ENCODE results near the gene CLSTN1.

Gene CLSTN1

DNA sequence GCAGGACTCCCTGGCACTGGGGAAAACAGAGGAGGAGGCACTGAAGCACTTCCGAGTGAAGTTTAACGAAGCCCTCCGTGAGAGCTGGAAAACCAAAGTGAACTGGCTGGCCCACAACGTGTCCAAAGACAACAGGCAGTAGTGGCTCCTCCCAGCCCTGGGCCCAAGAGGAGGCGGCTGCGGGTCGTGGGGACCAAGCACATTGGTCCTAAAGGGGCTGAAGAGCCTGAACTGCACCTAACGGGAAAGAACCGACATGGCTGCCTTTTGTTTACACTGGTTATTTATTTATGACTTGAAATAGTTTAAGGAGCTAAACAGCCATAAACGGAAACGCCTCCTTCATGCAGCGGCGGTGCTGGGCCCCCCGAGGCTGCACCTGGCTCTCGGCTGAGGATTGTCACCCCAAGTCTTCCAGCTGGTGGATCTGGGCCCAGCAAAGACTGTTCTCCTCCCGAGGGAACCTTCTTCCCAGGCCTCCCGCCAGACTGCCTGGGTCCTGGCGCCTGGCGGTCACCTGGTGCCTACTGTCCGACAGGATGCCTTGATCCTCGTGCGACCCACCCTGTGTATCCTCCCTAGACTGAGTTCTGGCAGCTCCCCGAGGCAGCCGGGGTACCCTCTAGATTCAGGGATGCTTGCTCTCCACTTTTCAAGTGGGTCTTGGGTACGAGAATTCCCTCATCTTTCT lies 96.7 kb downstream of the CLSTN1 start:
- H3K4me3 ChIP-seq (ENCODE audit: low read depth, low read length) = no peak overlapping the region
- in situ Hi-C loops (cut with HindIII; ENCODE audit: low sequenced_read_pairs) = no loop called here
- no peak for DNase-seq (ENCODE audit: low read depth, low spot score)
- TF ChIP-seq, protein P1, sequence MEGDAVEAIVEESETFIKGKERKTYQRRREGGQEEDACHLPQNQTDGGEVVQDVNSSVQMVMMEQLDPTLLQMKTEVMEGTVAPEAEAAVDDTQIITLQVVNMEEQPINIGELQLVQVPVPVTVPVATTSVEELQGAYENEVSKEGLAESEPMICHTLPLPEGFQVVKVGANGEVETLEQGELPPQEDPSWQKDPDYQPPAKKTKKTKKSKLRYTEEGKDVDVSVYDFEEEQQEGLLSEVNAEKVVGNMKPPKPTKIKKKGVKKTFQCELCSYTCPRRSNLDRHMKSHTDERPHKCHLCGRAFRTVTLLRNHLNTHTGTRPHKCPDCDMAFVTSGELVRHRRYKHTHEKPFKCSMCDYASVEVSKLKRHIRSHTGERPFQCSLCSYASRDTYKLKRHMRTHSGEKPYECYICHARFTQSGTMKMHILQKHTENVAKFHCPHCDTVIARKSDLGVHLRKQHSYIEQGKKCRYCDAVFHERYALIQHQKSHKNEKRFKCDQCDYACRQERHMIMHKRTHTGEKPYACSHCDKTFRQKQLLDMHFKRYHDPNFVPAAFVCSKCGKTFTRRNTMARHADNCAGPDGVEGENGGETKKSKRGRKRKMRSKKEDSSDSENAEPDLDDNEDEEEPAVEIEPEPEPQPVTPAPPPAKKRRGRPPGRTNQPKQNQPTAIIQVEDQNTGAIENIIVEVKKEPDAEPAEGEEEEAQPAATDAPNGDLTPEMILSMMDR (IDR thresholded peaks at IDR 0.05; ENCODE audit: low read depth, low read length) = no peak

DNA sequence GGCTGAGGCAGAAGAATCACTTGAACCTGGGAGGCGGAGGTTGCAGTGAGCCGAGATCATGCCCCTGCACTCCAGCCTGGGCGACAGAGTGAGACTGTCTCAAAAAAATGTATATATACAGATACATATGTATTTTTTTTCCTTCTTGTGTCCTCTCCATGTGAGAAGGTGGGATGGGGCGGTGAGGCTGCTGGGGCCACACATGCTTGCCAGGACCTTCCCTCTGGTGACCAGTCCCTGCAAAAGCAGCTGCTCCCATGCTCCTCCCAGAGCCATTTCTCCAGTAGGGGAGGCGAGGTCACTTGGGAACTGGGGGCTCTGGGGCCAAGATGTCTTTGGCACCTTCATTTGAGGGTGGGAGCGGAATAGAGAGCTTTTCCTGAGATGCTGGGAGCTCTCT lies 97.4 kb downstream of the CLSTN1 start:
- DNase-seq (ENCODE audit: low read depth, low spot score) = no peak
- in situ Hi-C loops (cut with HindIII; ENCODE audit: low sequenced_read_pairs) = no loop called here
- no peak overlapping the region for H3K4me3 ChIP-seq (ENCODE audit: low read depth, low read length)
- TF ChIP-seq, protein P1 (IDR thresholded peaks at IDR 0.05; ENCODE audit: low read depth, low read length) = no peak

DNA sequence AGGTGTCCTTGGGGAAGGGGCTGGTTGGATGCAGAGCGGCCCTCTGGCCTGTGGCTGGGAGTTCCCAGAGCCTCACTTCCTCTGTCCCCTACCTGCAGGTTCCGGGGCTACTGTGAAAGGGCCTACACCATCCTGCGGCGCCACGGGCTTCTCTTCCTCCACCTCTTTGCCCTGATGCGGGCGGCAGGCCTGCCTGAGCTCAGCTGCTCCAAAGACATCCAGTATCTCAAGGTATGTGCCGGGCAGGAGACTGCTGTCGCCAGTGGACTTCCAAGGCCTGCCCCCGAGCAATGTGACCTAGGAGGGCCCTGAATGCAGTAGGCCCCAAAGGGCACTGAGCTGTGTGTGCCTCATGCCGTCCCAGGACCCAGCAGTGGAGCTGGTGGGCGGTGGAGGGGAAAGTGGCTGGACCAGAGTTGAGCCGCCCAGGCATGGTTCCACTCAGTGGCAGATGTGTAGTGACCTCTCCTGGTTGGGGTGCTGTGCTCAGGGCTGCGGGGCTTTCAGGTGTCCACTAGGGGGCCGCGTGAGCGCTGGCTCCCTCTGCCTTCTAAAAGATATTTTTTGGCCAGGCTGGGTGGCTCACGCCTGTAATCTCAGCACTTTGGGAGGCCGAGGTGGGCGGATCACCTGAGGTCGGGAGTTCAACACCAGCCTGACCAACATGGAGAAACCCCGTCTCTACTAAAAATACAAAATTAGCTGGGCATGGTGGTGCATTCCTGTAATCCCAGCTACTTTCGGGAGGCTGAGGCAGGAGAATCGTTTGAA lies 98.9 kb downstream of the CLSTN1 start:
- DNase-seq (ENCODE audit: low read depth, low spot score) = peak; percentile 34
- H3K4me3 ChIP-seq (ENCODE audit: low read depth, low read length) = no peak overlapping the region
- TF ChIP-seq, protein P1 (IDR thresholded peaks at IDR 0.05; ENCODE audit: low read depth, low read length) = peak; percentile 94
- in situ Hi-C loops (cut with HindIII; ENCODE audit: low sequenced_read_pairs) = no loop called here

- TF ChIP-seq, protein P1 (IDR thresholded peaks at IDR 0.05; ENCODE audit: low read depth, low read length) = no peak
- in situ Hi-C loops (cut with HindIII; ENCODE audit: low sequenced_read_pairs) = no loop called here
- no peak overlapping the region for H3K4me3 ChIP-seq (ENCODE audit: low read depth, low read length)
- no peak for DNase-seq (ENCODE audit: low read depth, low spot score)
Measured at GRCh38 chr1:9723926-9724325, 99.8 kb downstream of the CLSTN1 start.

- TF ChIP-seq, protein P1 (IDR thresholded peaks at IDR 0.05; ENCODE audit: low read depth, low read length) = no peak
- H3K4me3 ChIP-seq (ENCODE audit: low read depth, low read length) = no peak overlapping the region
- in situ Hi-C loops (cut with HindIII; ENCODE audit: low sequenced_read_pairs) = no loop called here
- no peak for DNase-seq (ENCODE audit: low read depth, low spot score)
Measured at GRCh38 chr1:9723068-9723805, 100.5 kb downstream of the CLSTN1 start.

- in situ Hi-C loops (cut with HindIII; ENCODE audit: low sequenced_read_pairs) = no loop called here
- TF ChIP-seq, protein P1 (IDR thresholded peaks at IDR 0.05; ENCODE audit: low read depth, low read length) = no peak
- no peak for DNase-seq (ENCODE audit: low read depth, low spot score)
- H3K4me3 ChIP-seq (ENCODE audit: low read depth, low read length) = no peak overlapping the region
Measured at GRCh38 chr1:9722378-9722749, 101.4 kb downstream of the CLSTN1 start.
